ENCODE data around the gene PVALB. TPM values are rescaled to one million over a fixed set of nuclear protein-coding genes. Genes with fewer than 3 reads are reported as not detected.
A peak's percentile ranks its signal among the peaks of the same experiment; 100 is the strongest.
"Not testable (repeated sequence)": the region's sequence is repeated elsewhere in the genome, so short reads cannot be mapped to it uniquely, and the experiment has no call there.

PVALB gene
- total and polyA plus RNA-seq, 11 donors = not detected

- no peaks in the 10 kb centered on the region for H3K4me1 ChIP-seq
- H3K36me3 ChIP-seq = peaks cover 0 to 5% (median 0%) of the 10 kb centered on the region in 9 donors
- H3K27ac ChIP-seq = no peak overlapping the region
- intact Hi-C loops (cut with DNase I) = loop anchor here in 1 of 10 donors (5.0 kb wide), 1 partner anchor 210 kb away; no protein-coding TSS in a partner anchor
- TF ChIP-seq CTCF (IDR thresholded peaks at IDR 0.05) (no peak), POLR2A (IDR thresholded peaks at IDR 0.05) (no peak)
- DNase-seq (no peak), ATAC-seq (peak in 1 of 4 donors; percentile 19)
- no peak overlapping the region for H3K4me3 ChIP-seq
- WGBS, 4 donors = 58 to 71% (median 65%) methylated on average over 18 to 28 of the region's 28 CpGs
- H3K9me3 ChIP-seq = no peaks in the 10 kb centered on the region
- H3K27me3 ChIP-seq = peaks cover 0 to 40% (median 4%) of the 10 kb centered on the region in 9 donors
Observed at GRCh38 chr22:36756746-36757655, 59.8 kb downstream of the PVALB start.

- intact Hi-C loops (cut with DNase I) = loop anchor here in 1 of 10 donors (5.0 kb wide), 1 partner anchor 209 kb away; no protein-coding TSS in a partner anchor
- ATAC-seq = no peak
Observed at GRCh38 chr22:36756031-36756430, 60.8 kb downstream of the PVALB start.

GRCh38 chr22:36755316-36755715, 61.5 kb downstream of the PVALB start:
- no peaks in the 10 kb centered on the region for H3K9me3 ChIP-seq
- TF ChIP-seq POLR2A (IDR thresholded peaks at IDR 0.05) (no peak), CTCF (IDR thresholded peaks at IDR 0.05) (no peak)
- intact Hi-C loops (cut with DNase I) = loop anchor here in 1 of 10 donors (5.0 kb wide), 1 partner anchor 208 kb away; no protein-coding TSS in a partner anchor
- H3K27me3 ChIP-seq = peaks cover 0 to 43% (median 4%) of the 10 kb centered on the region in 9 donors
- no peaks in the 10 kb centered on the region for H3K36me3 ChIP-seq
- no peak for DNase-seq
- no peak overlapping the region for H3K4me3 ChIP-seq
- 80 to 86% (median 84%) methylated on average over 6 of the region's 6 CpGs for WGBS, 4 donors
- no peak for ATAC-seq
- H3K27ac ChIP-seq = no peak overlapping the region
- H3K4me1 ChIP-seq = no peaks in the 10 kb centered on the region

More at GRCh38 chr22:36756031-36756430, 60.8 kb downstream of the PVALB start:
- DNase-seq = no peak
- TF ChIP-seq CTCF (IDR thresholded peaks at IDR 0.05) (no peak), POLR2A (IDR thresholded peaks at IDR 0.05) (no peak)
- peaks cover 0 to 5% (median 0%) of the 10 kb centered on the region in 9 donors for H3K36me3 ChIP-seq
- no peak overlapping the region for H3K27ac ChIP-seq
- no peaks in the 10 kb centered on the region for H3K9me3 ChIP-seq
- 56 to 70% (median 57%) methylated on average over 6 to 7 of the region's 7 CpGs; no CpG with 5 or more reads in 1 of the 4 donors for WGBS, 4 donors
- no peak overlapping the region for H3K4me3 ChIP-seq
- H3K27me3 ChIP-seq = peaks cover 0 to 43% (median 4%) of the 10 kb centered on the region in 9 donors
- no peaks in the 10 kb centered on the region for H3K4me1 ChIP-seq

- not testable (repeated sequence) for H3K27ac ChIP-seq, DNase-seq, H3K4me3 ChIP-seq, H3K4me1 ChIP-seq, H3K9me3 ChIP-seq, ATAC-seq, H3K36me3 ChIP-seq
- WGBS, 4 donors = 91 to 94% (median 93%) methylated on average over 9 of the region's 9 CpGs
- intact Hi-C loops (cut with DNase I) = loop anchor here in 1 of 10 donors (5.0 kb wide), 1 partner anchor 208 kb away; no protein-coding TSS in a partner anchor
- H3K27me3 ChIP-seq = peaks cover 0 to 43% (median 4%) of the 10 kb centered on the region in 9 donors
Observed at GRCh38 chr22:36754881-36755280, 62.0 kb downstream of the PVALB start.

Data from heart left ventricle (tissue), 16 donors.